Natural killer cell (primary cell): Measurements from ENCODE around the gene LIPE. TPM values are rescaled to one million over a fixed set of nuclear protein-coding genes. Genes with fewer than 3 reads are reported as not detected.

Experiments
- ATAC-seq, 3 donors: fragments of 150-1000 bp in 2 of 3; fragments of 200-7000 bp in 1 of 3; cut with Tn5 transposase; 1 replicate in 1 of 3; 2 replicates in 2 of 3; pipeline ENCODE4 v1.10.0; 2021; ENCODE audit warnings: mild to moderate bottlenecking in 2 of 3, moderate library complexity in 2 of 3
- DNase-seq, 2 donors: peaks; one replicate each; pipeline versions ENCODE4 v3.0.0 to v3.0.0-alpha.2; 2013 to 2021; ENCODE audit warnings: mixed read lengths in 1 of 2
- H3K27ac ChIP-seq: one replicate; pipeline ENCODE4 v1.5.1; 2013; ENCODE audit warnings: mild to moderate bottlenecking, low read length
- H3K27me3 ChIP-seq: one replicate; pipeline ENCODE4 v1.6.1; 2013; ENCODE audit warnings: low read length; ENCODE audit not compliant: control insufficient read depth, insufficient read depth
- H3K36me3 ChIP-seq: one replicate; pipeline ENCODE4 v1.6.1; 2013; ENCODE audit warnings: low read length; ENCODE audit not compliant: control insufficient read depth, insufficient read depth
- H3K4me1 ChIP-seq: one replicate; pipeline ENCODE4 v1.6.1; 2013; ENCODE audit warnings: low read length; ENCODE audit not compliant: control insufficient read depth, insufficient read depth
- H3K4me3 ChIP-seq: one replicate; pipeline ENCODE4 v1.5.1; 2013; ENCODE audit warnings: low read length
- H3K9me3 ChIP-seq: one replicate; pipeline ENCODE4 v1.6.1; 2013; ENCODE audit warnings: low read length; ENCODE audit not compliant: control insufficient read depth, insufficient read depth
- H3K27ac Mint-ChIP-seq, 2 donors: one replicate each; pipeline ENCODE4 v1.8.0; 2022; ENCODE audit warnings: mild to moderate bottlenecking in 2 of 2, mixed read lengths in 2 of 2, moderate library complexity in 1 of 2
- H3K27me3 Mint-ChIP-seq, 2 donors: one replicate each; pipeline ENCODE4 v1.8.0; 2022; ENCODE audit warnings: low read depth in 2 of 2, mixed read lengths in 2 of 2
- H3K36me3 Mint-ChIP-seq: one replicate; pipeline ENCODE4 v1.8.0; 2022; ENCODE audit warnings: mixed read lengths
- H3K4me1 Mint-ChIP-seq, 2 donors: one replicate each; pipeline ENCODE4 v1.8.0; 2022; ENCODE audit warnings: mixed read lengths in 2 of 2
- H3K4me3 Mint-ChIP-seq: one replicate; pipeline ENCODE4 v1.8.0; 2022; ENCODE audit warnings: mild to moderate bottlenecking, moderate library complexity, mixed read lengths
- H3K9me3 Mint-ChIP-seq, 2 donors: one replicate each; pipeline ENCODE4 v1.8.0; 2022; ENCODE audit warnings: mixed read lengths in 2 of 2
- WGBS: methylation state at CpG from one replicate; pipeline ENCODE4 v1.1.7; 2013; ENCODE audit warnings: missing lambda C conversion rate; ENCODE audit not compliant: insufficient coverage; 5-methylcytosine and 5-hydroxymethylcytosine counted together
- intact Hi-C: fragments of 100-400 bp; cut with micrococcal nuclease; formaldehyde crosslinking; loops from one replicate; pipeline ENCODE4 v1.14.2; 2022
- total RNA-seq, 4 donors: library from RNA; stranded (reverse); fragments of 120-200 nt in 1 of 4; gene quantifications; one replicate each; pipeline versions ENCODE4 v1.2.3 to v1.2.4, GENCODE V29; 2013 to 2022
- TF ChIP-seq, protein P1 (sequence below): fragments of 200-600 bp; IDR thresholded peaks from one replicate; pipeline ENCODE4 v1.8.0; 2022; ENCODE audit warnings: antibody characterized with exemption

Gene LIPE
- total RNA-seq, 3 donors from 2014 or later (not counting 1 experiment from before 2014, with no cell fraction given) = 5.3 to 13.3 (median 11.7) TPM

GRCh38 chr19:42370626-42371175, 56.5 kb downstream of the LIPE start:
- no peaks in the 10 kb centered on the region for H3K27me3 Mint-ChIP-seq
- no peaks in the 10 kb centered on the region for H3K9me3 Mint-ChIP-seq
- H3K4me1 Mint-ChIP-seq = no peaks in the 10 kb centered on the region
- no peak overlapping the region for H3K4me3 Mint-ChIP-seq
- ATAC-seq (no peak), DNase-seq (no peak)
- WGBS = 91% methylated on average over 8 of the region's 12 CpGs
- Histone ChIP-seq H3K9me3 (no peaks in the 10 kb centered on the region), H3K27ac (no peak overlapping the region), H3K4me1 (peaks cover 8% of the 10 kb centered on the region), H3K36me3 (no peaks in the 10 kb centered on the region), H3K4me3 (no peak overlapping the region), H3K27me3 (no peaks in the 10 kb centered on the region)
- TF ChIP-seq, protein P1, sequence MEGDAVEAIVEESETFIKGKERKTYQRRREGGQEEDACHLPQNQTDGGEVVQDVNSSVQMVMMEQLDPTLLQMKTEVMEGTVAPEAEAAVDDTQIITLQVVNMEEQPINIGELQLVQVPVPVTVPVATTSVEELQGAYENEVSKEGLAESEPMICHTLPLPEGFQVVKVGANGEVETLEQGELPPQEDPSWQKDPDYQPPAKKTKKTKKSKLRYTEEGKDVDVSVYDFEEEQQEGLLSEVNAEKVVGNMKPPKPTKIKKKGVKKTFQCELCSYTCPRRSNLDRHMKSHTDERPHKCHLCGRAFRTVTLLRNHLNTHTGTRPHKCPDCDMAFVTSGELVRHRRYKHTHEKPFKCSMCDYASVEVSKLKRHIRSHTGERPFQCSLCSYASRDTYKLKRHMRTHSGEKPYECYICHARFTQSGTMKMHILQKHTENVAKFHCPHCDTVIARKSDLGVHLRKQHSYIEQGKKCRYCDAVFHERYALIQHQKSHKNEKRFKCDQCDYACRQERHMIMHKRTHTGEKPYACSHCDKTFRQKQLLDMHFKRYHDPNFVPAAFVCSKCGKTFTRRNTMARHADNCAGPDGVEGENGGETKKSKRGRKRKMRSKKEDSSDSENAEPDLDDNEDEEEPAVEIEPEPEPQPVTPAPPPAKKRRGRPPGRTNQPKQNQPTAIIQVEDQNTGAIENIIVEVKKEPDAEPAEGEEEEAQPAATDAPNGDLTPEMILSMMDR = no peak
- H3K36me3 Mint-ChIP-seq = no peaks in the 10 kb centered on the region
- no peak overlapping the region for H3K27ac Mint-ChIP-seq
- intact Hi-C loops = no loop called here

GRCh38 chr19:42370068-42370520, 57.1 kb downstream of the LIPE start:
- H3K4me1 Mint-ChIP-seq = no peaks in the 10 kb centered on the region
- no peaks in the 10 kb centered on the region for H3K27me3 Mint-ChIP-seq
- WGBS = 87% methylated on average over 9 of the region's 9 CpGs
- Histone ChIP-seq H3K4me3 (no peak overlapping the region), H3K4me1 (peaks cover 8% of the 10 kb centered on the region), H3K27me3 (no peaks in the 10 kb centered on the region), H3K36me3 (no peaks in the 10 kb centered on the region), H3K9me3 (no peaks in the 10 kb centered on the region), H3K27ac (no peak overlapping the region)
- intact Hi-C loops = no loop called here
- no peak for DNase-seq
- no peak overlapping the region for H3K27ac Mint-ChIP-seq
- TF ChIP-seq, protein P1 = no peak
- no peak overlapping the region for H3K4me3 Mint-ChIP-seq
- no peak for ATAC-seq
- no peaks in the 10 kb centered on the region for H3K36me3 Mint-ChIP-seq
- no peaks in the 10 kb centered on the region for H3K9me3 Mint-ChIP-seq

GRCh38 chr19:42369433-42370067, 57.6 kb downstream of the LIPE start:
- TF ChIP-seq, protein P1 = no peak
- no peaks in the 10 kb centered on the region for H3K27me3 Mint-ChIP-seq

More at GRCh38 chr19:42369433-42370067, 57.6 kb downstream of the LIPE start:
- intact Hi-C loops = no loop called here
- Mint-ChIP-seq H3K36me3 (no peaks in the 10 kb centered on the region), H3K4me3 (no peak overlapping the region), H3K4me1 (no peaks in the 10 kb centered on the region), H3K9me3 (no peaks in the 10 kb centered on the region), H3K27ac (no peak overlapping the region)
- Histone ChIP-seq H3K27ac (no peak overlapping the region), H3K4me3 (no peak overlapping the region), H3K27me3 (no peaks in the 10 kb centered on the region), H3K36me3 (no peaks in the 10 kb centered on the region), H3K9me3 (no peaks in the 10 kb centered on the region), H3K4me1 (peaks cover 8% of the 10 kb centered on the region)
- DNase-seq (no peak), ATAC-seq (no peak)
- WGBS = 96% methylated on average over 27 of the region's 27 CpGs
